Panc1 (cell line): ENCODE data around the gene MTHFSD. TPM values are rescaled to one million over a fixed set of nuclear protein-coding genes. Genes with fewer than 3 reads are reported as not detected.

Experiments used
- ATAC-seq: fragments of 200-7000 bp; cut with Tn5 transposase; 2 replicates; pipeline ENCODE4 v1.9.1; 2020; ENCODE audit warnings: mild to moderate bottlenecking, moderate library complexity
- BruUV-seq: library from RNA; stranded (reverse); fragments of 400-500 nt; replicated peaks from 2 replicates; lab custom pipeline; 2021; lab: Mats Ljungman, UMichigan
- CTCF ChIA-PET: fragments of 300-600 bp; sonication (Branson Sonifier 250); formaldehyde crosslinking; loops from one replicate; lab custom pipeline; 2022; ENCODE audit warnings: antibody characterized with exemption; lab: Charles Lee
- POLR2A ChIA-PET: fragments of 300-600 bp; sonication (Branson Sonifier 250); formaldehyde crosslinking; loops from one replicate; lab custom pipeline; 2022; ENCODE audit warnings: antibody characterized with exemption; lab: Charles Lee
- DNase-seq: peaks from one replicate; pipeline ENCODE4 v3.0.0-alpha.2; 2010; ENCODE audit warnings: low read depth, low spot score
- H3K27ac ChIP-seq: 2 replicates; pipeline ENCODE4 v1.5.1; 2011; ENCODE audit warnings: mild to moderate bottlenecking, low read length, inconsistent platforms
- H3K27me3 ChIP-seq: fragments of 200-500 bp; sonication (Bioruptor generic); 2 replicates; pipeline ENCODE4 v1.6.0; 2014; ENCODE audit warnings: low read length, inconsistent platforms; ENCODE audit not compliant: control insufficient read depth, insufficient read depth
- H3K36me3 ChIP-seq: fragments of 200-500 bp; sonication (Bioruptor generic); 2 replicates; pipeline ENCODE4 v1.5.1; 2014; ENCODE audit warnings: inconsistent platforms, mild to moderate bottlenecking, low read length, moderate library complexity; ENCODE audit not compliant: control insufficient read depth, insufficient read depth
- H3K4me1 ChIP-seq: 2 replicates; pipeline ENCODE4 v1.5.1; 2011; ENCODE audit warnings: inconsistent platforms, mild to moderate bottlenecking, low read length, moderate library complexity; ENCODE audit not compliant: control insufficient read depth, insufficient read depth
- H3K4me3 ChIP-seq, 2 experiments: 2 replicates each; pipeline ENCODE4 v1.5.1; 2011 to 2012; ENCODE audit warnings: low read depth in 2 of 2, low read length in 2 of 2, mild to moderate bottlenecking in 2 of 2, inconsistent platforms in 1 of 2, moderate library complexity in 1 of 2
- H3K9me3 ChIP-seq: fragments of 200-500 bp; sonication (Bioruptor generic); 2 replicates; pipeline ENCODE4 v1.5.1; 2014; ENCODE audit warnings: low read depth, mild to moderate bottlenecking, inconsistent platforms, low read length, moderate library complexity; ENCODE audit not compliant: control insufficient read depth, insufficient read depth
- CTCF ChIP-seq: fragments of 450-650 bp; IDR thresholded peaks from 2 replicates; pipeline ENCODE4 v1.5.1; 2017; ENCODE audit warnings: mild to moderate bottlenecking
- POLR2AphosphoS5 ChIP-seq: IDR thresholded peaks from 2 replicates; pipeline ENCODE4 v1.6.1; 2012; ENCODE audit warnings: mild to moderate bottlenecking, low read depth, low read length, moderate library complexity
- REST ChIP-seq, 2 experiments: IDR thresholded peaks; 2 replicates each; pipeline ENCODE4 v1.6.1; 2011 to 2012; ENCODE audit warnings: low read depth in 2 of 2, control low read depth in 1 of 2, low read length in 1 of 2, mild to moderate bottlenecking in 1 of 2, moderate library complexity in 1 of 2; ENCODE audit not compliant: insufficient read depth in 1 of 2
- SIN3A ChIP-seq: IDR thresholded peaks from 2 replicates; pipeline ENCODE4 v1.6.1; 2012; ENCODE audit warnings: low read depth, mild to moderate bottlenecking, low read length, moderate library complexity, borderline replicate concordance; ENCODE audit not compliant: insufficient read depth
- TCF7L2 ChIP-seq: IDR thresholded peaks from 2 replicates; pipeline ENCODE4 v1.6.1; 2011; ENCODE audit warnings: mild to moderate bottlenecking, low read depth, low read length, inconsistent platforms
- in situ Hi-C: cut with HindIII; loops from 2 replicates; pipeline ENCODE4 v1.10.0; 2016; ENCODE audit warnings: low sequenced_read_pairs, low pct_unique_long_range_greater_than_20kb
- intact Hi-C: fragments of 100-400 bp; cut with micrococcal nuclease; formaldehyde crosslinking; loops from one replicate; pipeline ENCODE4 v1.10.0; 2022; ENCODE audit not compliant: unreplicated experiment
- total RNA-seq: library from RNA; stranded (reverse); gene quantifications from one replicate; pipeline ENCODE4 v1.2.1, GENCODE V29; 2021; ENCODE audit not compliant: unreplicated experiment

MTHFSD gene
- total RNA-seq, 1 experiment from 2014 or later: 16.5 TPM

- in situ Hi-C loops (no loop called here), intact Hi-C loops (no loop called here)
- ATAC-seq (peak; percentile 74), DNase-seq (no peak)
- Histone ChIP-seq H3K4me3 (peak within 1 kb of the TSS; percentile 63 to 86), H3K27ac (peak within 1 kb of the TSS; percentile 89), H3K9me3 (no peaks in the 10 kb centered on the region), H3K4me1 (peaks cover 18% of the 10 kb centered on the region), H3K36me3 (no peaks in the 10 kb centered on the region), H3K27me3 (no peaks in the 10 kb centered on the region)
- POLR2A ChIA-PET: no interaction called here
- BruUV-seq: no TSS peak
- CTCF ChIA-PET: no interaction called here
- no peak for TF ChIP-seq TCF7L2
- no peak for TF ChIP-seq CTCF
- no peak for TF ChIP-seq SIN3A
- TF ChIP-seq POLR2AphosphoS5: no peak
- TF ChIP-seq REST (IDR thresholded peaks at IDR 0.05; ENCODE audit: insufficient read depth in 1 of 2, low read depth in 2 of 2, low read length in 1 of 2): no peak
Observed at GRCh38 chr16:86566601-86566965, 11.5 kb upstream of the MTHFSD start, which contains the start of gene FOXC2. Gene FOXC2 (plus strand): TSS chr16:86566829. CDS start chr16:86567336, 507 bp downstream.

DNA sequence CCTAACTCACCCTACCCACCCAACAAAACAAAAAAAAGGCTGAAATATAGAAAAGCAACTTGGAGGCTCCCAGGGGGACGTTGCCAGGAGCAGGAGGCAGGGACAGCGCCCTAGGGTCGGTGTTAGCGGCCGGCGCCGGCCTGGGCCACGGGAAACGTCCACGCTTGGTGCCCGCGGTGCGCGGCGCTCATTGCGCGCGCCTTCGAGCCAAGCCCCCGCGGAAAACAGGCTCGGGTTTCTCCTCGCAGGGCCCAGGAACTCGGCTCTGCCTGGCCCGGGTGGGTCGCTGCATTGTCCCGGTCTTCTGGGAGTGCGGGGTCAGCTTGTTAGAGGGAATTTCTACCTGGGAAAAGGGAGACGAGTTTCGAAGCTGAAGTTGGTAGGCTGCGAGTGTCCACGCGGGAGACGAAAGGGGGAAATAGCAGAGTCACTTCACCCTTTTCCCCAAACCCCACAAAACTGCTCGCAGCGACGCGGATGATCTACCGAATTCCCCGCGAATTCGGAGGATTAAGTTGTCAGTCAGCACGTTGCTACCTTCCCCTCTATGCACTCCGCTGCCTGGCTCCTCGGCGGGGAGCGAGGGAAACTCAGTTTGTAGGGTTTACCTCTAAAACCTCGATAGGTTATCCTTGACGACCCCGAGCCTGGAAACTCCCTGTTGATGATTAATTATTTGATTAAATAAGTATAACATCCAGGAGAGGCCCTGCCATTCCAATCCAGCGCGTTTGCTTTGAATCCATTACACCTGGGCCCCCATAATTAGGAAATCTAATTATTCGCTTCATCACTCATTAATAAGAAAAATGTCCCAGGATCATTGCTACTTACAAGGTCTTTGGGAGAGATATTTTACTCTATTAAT, 10.8 kb upstream of the MTHFSD start:
- POLR2A ChIA-PET: no interaction called here
- H3K9me3 ChIP-seq: no peaks in the 10 kb centered on the region
- CTCF ChIA-PET: no interaction called here
- in situ Hi-C loops (no loop called here), intact Hi-C loops (no loop called here)
- TF ChIP-seq CTCF (no peak), REST (IDR thresholded peaks at IDR 0.05; ENCODE audit: insufficient read depth in 1 of 2, low read depth in 2 of 2, low read length in 1 of 2) (no peak), TCF7L2 (no peak), POLR2AphosphoS5 (no peak), SIN3A (no peak)
- DNase-seq: no peak
- H3K4me3 ChIP-seq: peak overlapping the region; percentile 25 to 63
- no peaks in the 10 kb centered on the region for H3K27me3 ChIP-seq
- no peaks in the 10 kb centered on the region for H3K36me3 ChIP-seq
- TSS peak; percentile 79 for BruUV-seq
- no peak for ATAC-seq
- H3K27ac ChIP-seq: peak overlapping the region; percentile 89
- peaks cover 17% of the 10 kb centered on the region for H3K4me1 ChIP-seq
